Progenitor cell of endocrine pancreas (in vitro differentiated cells): ENCODE measurements around the gene NME8. TPM values are rescaled to one million over a fixed set of nuclear protein-coding genes. Genes with fewer than 3 reads are reported as not detected.
A peak's percentile ranks its signal among the peaks of the same experiment; 100 is the strongest.

Experiments used
- DNase-seq: peaks from one replicate; pipeline ENCODE4 v3.0.0; 2021; ENCODE audit warnings: low spot score; ENCODE audit not compliant: unreplicated experiment
- H3K27ac Mint-ChIP-seq: 2 replicates; pipeline ENCODE4 v1.8.0; 2021; ENCODE audit warnings: mild to moderate bottlenecking, moderate library complexity, mixed read lengths
- H3K27me3 Mint-ChIP-seq: 2 replicates; pipeline ENCODE4 v1.8.0; 2021; ENCODE audit warnings: mixed read lengths
- H3K36me3 Mint-ChIP-seq: 2 replicates; pipeline ENCODE4 v1.8.0; 2022; ENCODE audit warnings: mixed read lengths; ENCODE audit not compliant: insufficient read depth
- H3K4me1 Mint-ChIP-seq: 2 replicates; pipeline ENCODE4 v1.8.0; 2021; ENCODE audit warnings: low read depth, mixed read lengths
- H3K4me3 Mint-ChIP-seq: 2 replicates; pipeline ENCODE4 v1.8.0; 2021; ENCODE audit warnings: low read depth, mild to moderate bottlenecking, moderate library complexity, mixed read lengths
- H3K9me3 Mint-ChIP-seq: 2 replicates; pipeline ENCODE4 v1.8.0; 2021; ENCODE audit warnings: low read depth, mixed read lengths
- total RNA-seq: library from RNA; stranded (reverse); gene quantifications from 2 replicates; pipeline ENCODE4 v1.2.1, GENCODE V29; 2021
- TF ChIP-seq, protein P1 (sequence below): fragments of 200-600 bp; sonication (generic); IDR thresholded peaks from one replicate; pipeline ENCODE4 v1.5.0; 2021; ENCODE audit warnings: antibody characterized with exemption, mild to moderate bottlenecking; ENCODE audit not compliant: unreplicated experiment

The NME8 gene
- total RNA-seq, 1 donor from 2014 or later: 2.7 TPM

GRCh38 chr7:37833818-37834146 lies 14.6 kb upstream of the NME8 start:
- Mint-ChIP-seq H3K27ac (no peak overlapping the region), H3K27me3 (no peaks in the 10 kb centered on the region), H3K4me1 (no peaks in the 10 kb centered on the region), H3K9me3 (no peaks in the 10 kb centered on the region), H3K4me3 (no peak overlapping the region), H3K36me3 (no peaks in the 10 kb centered on the region)
- TF ChIP-seq, protein P1, sequence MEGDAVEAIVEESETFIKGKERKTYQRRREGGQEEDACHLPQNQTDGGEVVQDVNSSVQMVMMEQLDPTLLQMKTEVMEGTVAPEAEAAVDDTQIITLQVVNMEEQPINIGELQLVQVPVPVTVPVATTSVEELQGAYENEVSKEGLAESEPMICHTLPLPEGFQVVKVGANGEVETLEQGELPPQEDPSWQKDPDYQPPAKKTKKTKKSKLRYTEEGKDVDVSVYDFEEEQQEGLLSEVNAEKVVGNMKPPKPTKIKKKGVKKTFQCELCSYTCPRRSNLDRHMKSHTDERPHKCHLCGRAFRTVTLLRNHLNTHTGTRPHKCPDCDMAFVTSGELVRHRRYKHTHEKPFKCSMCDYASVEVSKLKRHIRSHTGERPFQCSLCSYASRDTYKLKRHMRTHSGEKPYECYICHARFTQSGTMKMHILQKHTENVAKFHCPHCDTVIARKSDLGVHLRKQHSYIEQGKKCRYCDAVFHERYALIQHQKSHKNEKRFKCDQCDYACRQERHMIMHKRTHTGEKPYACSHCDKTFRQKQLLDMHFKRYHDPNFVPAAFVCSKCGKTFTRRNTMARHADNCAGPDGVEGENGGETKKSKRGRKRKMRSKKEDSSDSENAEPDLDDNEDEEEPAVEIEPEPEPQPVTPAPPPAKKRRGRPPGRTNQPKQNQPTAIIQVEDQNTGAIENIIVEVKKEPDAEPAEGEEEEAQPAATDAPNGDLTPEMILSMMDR: no peak
- no peak for DNase-seq

GRCh38 chr7:37853468-37853867 lies 5.1 kb downstream of the NME8 start:
- H3K9me3 Mint-ChIP-seq: no peaks in the 10 kb centered on the region
- peaks cover under 1% of the 10 kb centered on the region for H3K27me3 Mint-ChIP-seq
- no peak overlapping the region for H3K27ac Mint-ChIP-seq
- DNase-seq: no peak
- H3K36me3 Mint-ChIP-seq: no peaks in the 10 kb centered on the region
- H3K4me1 Mint-ChIP-seq: peaks cover 3% of the 10 kb centered on the region
- TF ChIP-seq, protein P1: peak; percentile 61
- H3K4me3 Mint-ChIP-seq: no peak overlapping the region

DNA sequence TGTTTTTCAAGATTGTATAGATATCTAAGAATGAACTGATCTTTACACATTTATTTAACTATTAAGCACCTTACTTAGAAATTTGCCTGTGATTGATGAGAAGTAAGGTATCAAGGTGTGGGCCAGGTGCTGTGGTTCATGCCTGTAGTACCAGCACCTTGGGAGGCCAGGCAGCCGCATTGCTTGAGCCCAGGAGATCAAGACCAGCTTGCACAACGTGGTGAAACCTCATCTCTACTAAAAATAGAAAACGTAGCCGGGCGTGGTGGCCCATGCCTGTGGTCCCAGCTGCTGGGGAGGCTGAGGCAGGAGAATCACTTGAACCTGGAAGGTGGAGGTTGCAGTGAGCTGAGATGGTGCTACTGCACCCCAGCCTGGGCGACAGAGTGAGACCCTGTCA lies 33.7 kb downstream of the NME8 start:
- DNase-seq: no peak
- TF ChIP-seq, protein P1: no peak
- Mint-ChIP-seq H3K9me3 (peaks cover 13% of the 10 kb centered on the region), H3K27ac (no peak overlapping the region), H3K4me1 (no peaks in the 10 kb centered on the region), H3K36me3 (no peaks in the 10 kb centered on the region), H3K4me3 (no peak overlapping the region), H3K27me3 (no peaks in the 10 kb centered on the region)

GRCh38 chr7:37893359-37893758 lies 45.0 kb downstream of the NME8 start:
- no peak for DNase-seq
- peaks cover 4% of the 10 kb centered on the region for H3K4me1 Mint-ChIP-seq
- H3K27me3 Mint-ChIP-seq: no peaks in the 10 kb centered on the region
- H3K4me3 Mint-ChIP-seq: no peak overlapping the region
- TF ChIP-seq, protein P1: no peak
- H3K36me3 Mint-ChIP-seq: no peaks in the 10 kb centered on the region
- no peaks in the 10 kb centered on the region for H3K9me3 Mint-ChIP-seq
- H3K27ac Mint-ChIP-seq: no peak overlapping the region

DNA sequence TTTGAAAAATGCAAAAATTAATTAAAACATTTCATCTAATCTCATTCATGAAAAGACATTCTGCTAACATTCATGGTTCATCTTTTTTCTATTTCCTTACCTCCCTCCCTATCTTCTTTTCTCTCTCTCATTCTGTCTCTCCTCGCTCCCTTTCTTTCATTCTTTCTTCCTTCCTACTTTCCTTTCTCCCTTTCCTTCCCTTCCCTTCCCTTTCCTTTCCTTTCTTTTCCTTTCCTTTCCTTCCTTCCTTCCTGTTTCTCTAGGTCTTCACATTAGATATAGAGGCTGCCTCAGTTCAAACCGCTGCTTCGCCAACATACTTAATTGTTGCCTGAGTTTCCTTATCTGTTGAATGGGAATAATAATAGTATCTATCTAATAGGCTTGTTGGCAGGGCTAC lies 46.3 kb downstream of the NME8 start:
- no peaks in the 10 kb centered on the region for H3K27me3 Mint-ChIP-seq
- H3K36me3 Mint-ChIP-seq: no peaks in the 10 kb centered on the region
- TF ChIP-seq, protein P1: no peak
- H3K27ac Mint-ChIP-seq: no peak overlapping the region
- no peak for DNase-seq
- H3K4me1 Mint-ChIP-seq: peaks cover 4% of the 10 kb centered on the region
- H3K4me3 Mint-ChIP-seq: no peak overlapping the region
- no peaks in the 10 kb centered on the region for H3K9me3 Mint-ChIP-seq
